Effector memory CD4-positive, alpha-beta T cell (primary cell): ENCODE data around the gene TIMP4.

Source experiments
- DNase-seq, 3 donors: peaks; one replicate each; pipeline ENCODE4 v3.0.0-alpha.2; 2020
- H3K27ac ChIP-seq: 2 replicates; pipeline ENCODE4 v1.7.0; 2013; ENCODE audit warnings: mild to moderate bottlenecking, low read length, moderate library complexity; ENCODE audit not compliant: insufficient read depth, poor library complexity, severe bottlenecking
- H3K27me3 ChIP-seq: replicated peaks from 2 replicates; pipeline ENCODE4 v1.7.0; 2013; ENCODE audit warnings: mild to moderate bottlenecking, low read length; ENCODE audit not compliant: insufficient read depth, control insufficient read depth, poor library complexity, severe bottlenecking
- H3K36me3 ChIP-seq: 2 replicates; pipeline ENCODE4 v1.7.0; 2013; ENCODE audit warnings: mild to moderate bottlenecking, low read length, moderate library complexity; ENCODE audit not compliant: control insufficient read depth, insufficient read depth
- H3K4me1 ChIP-seq: 2 replicates; pipeline ENCODE4 v1.7.0; 2013; ENCODE audit warnings: low read length, mild to moderate bottlenecking; ENCODE audit not compliant: control insufficient read depth, insufficient read depth, poor library complexity, severe bottlenecking
- H3K4me3 ChIP-seq: 2 replicates; pipeline ENCODE4 v1.7.0; 2013; ENCODE audit warnings: low read length, low read depth, mild to moderate bottlenecking; ENCODE audit not compliant: insufficient read depth, poor library complexity, severe bottlenecking
- H3K9me3 ChIP-seq: 2 replicates; pipeline ENCODE4 v1.7.0; 2013; ENCODE audit warnings: mild to moderate bottlenecking, low read length, moderate library complexity; ENCODE audit not compliant: control insufficient read depth
- total RNA-seq, 3 donors: gene quantifications; one replicate each; lab custom pipeline; 2026; lab: John Stamatoyannopoulos, UW

TIMP4 gene
- total RNA-seq = 0 reads per million in 3 donors

GRCh38 chr3:12158387-12159226 lies at the start of gene TIMP4:
Gene TIMP4 (minus strand): TSS chr3:12158912. CDS start chr3:12158840, 72 bp downstream.
- no peak for DNase-seq
- Histone ChIP-seq H3K4me3 (no peak within 1 kb of the TSS), H3K27me3 (no peaks in the 10 kb centered on the region), H3K36me3 (no peaks in the 10 kb centered on the region), H3K27ac (no peak within 1 kb of the TSS), H3K9me3 (no peaks in the 10 kb centered on the region), H3K4me1 (no peaks in the 10 kb centered on the region)

GRCh38 chr3:12205171-12205570 lies 46.5 kb upstream of the TIMP4 start:
- Histone ChIP-seq H3K4me1 (no peaks in the 10 kb centered on the region), H3K36me3 (no peaks in the 10 kb centered on the region), H3K27me3 (no peaks in the 10 kb centered on the region), H3K9me3 (no peaks in the 10 kb centered on the region), H3K4me3 (no peak overlapping the region), H3K27ac (no peak overlapping the region)
- no peak for DNase-seq

GRCh38 chr3:12201813-12202212 lies 43.1 kb upstream of the TIMP4 start:
- Histone ChIP-seq H3K9me3 (no peaks in the 10 kb centered on the region), H3K27ac (no peak overlapping the region), H3K36me3 (no peaks in the 10 kb centered on the region), H3K4me3 (no peak overlapping the region), H3K27me3 (no peaks in the 10 kb centered on the region), H3K4me1 (no peaks in the 10 kb centered on the region)
- no peak for DNase-seq

- no peak for DNase-seq
Observed at GRCh38 chr3:12198301-12198700, 39.6 kb upstream of the TIMP4 start.

GRCh38 chr3:12197475-12197874 lies 38.8 kb upstream of the TIMP4 start:
- Histone ChIP-seq H3K27me3 (no peaks in the 10 kb centered on the region), H3K4me1 (no peaks in the 10 kb centered on the region), H3K4me3 (no peak overlapping the region), H3K36me3 (no peaks in the 10 kb centered on the region), H3K9me3 (no peaks in the 10 kb centered on the region), H3K27ac (no peak overlapping the region)
- no peak for DNase-seq

More at GRCh38 chr3:12198301-12198700, 39.6 kb upstream of the TIMP4 start:
- Histone ChIP-seq H3K27me3 (no peaks in the 10 kb centered on the region), H3K4me1 (no peaks in the 10 kb centered on the region), H3K36me3 (no peaks in the 10 kb centered on the region), H3K9me3 (no peaks in the 10 kb centered on the region), H3K4me3 (no peak overlapping the region), H3K27ac (no peak overlapping the region)

GRCh38 chr3:12196684-12197083 lies 38.0 kb upstream of the TIMP4 start:
- Histone ChIP-seq H3K4me1 (no peaks in the 10 kb centered on the region), H3K4me3 (no peak overlapping the region), H3K27ac (no peak overlapping the region), H3K36me3 (no peaks in the 10 kb centered on the region), H3K27me3 (no peaks in the 10 kb centered on the region), H3K9me3 (no peaks in the 10 kb centered on the region)
- DNase-seq = no peak

- H3K4me3 ChIP-seq = no peak overlapping the region
- H3K9me3 ChIP-seq = no peaks in the 10 kb centered on the region
- H3K36me3 ChIP-seq = no peaks in the 10 kb centered on the region
- DNase-seq = no peak
- H3K4me1 ChIP-seq = no peaks in the 10 kb centered on the region
- no peak overlapping the region for H3K27ac ChIP-seq
- H3K27me3 ChIP-seq = no peaks in the 10 kb centered on the region
Observed at GRCh38 chr3:12195231-12195630, 36.5 kb upstream of the TIMP4 start.

GRCh38 chr3:12194669-12195161 lies 36.0 kb upstream of the TIMP4 start:
- Histone ChIP-seq H3K27me3 (no peaks in the 10 kb centered on the region), H3K4me1 (no peaks in the 10 kb centered on the region), H3K27ac (no peak overlapping the region), H3K9me3 (no peaks in the 10 kb centered on the region), H3K4me3 (no peak overlapping the region), H3K36me3 (no peaks in the 10 kb centered on the region)
- no peak for DNase-seq

GRCh38 chr3:12194209-12194608 lies 35.5 kb upstream of the TIMP4 start:
- Histone ChIP-seq H3K9me3 (no peaks in the 10 kb centered on the region), H3K27me3 (no peaks in the 10 kb centered on the region), H3K4me3 (no peak overlapping the region), H3K4me1 (no peaks in the 10 kb centered on the region), H3K27ac (no peak overlapping the region), H3K36me3 (no peaks in the 10 kb centered on the region)
- no peak for DNase-seq

GRCh38 chr3:12193485-12194165 lies 34.9 kb upstream of the TIMP4 start:
- H3K27ac ChIP-seq = no peak overlapping the region
- DNase-seq = no peak
- H3K36me3 ChIP-seq = no peaks in the 10 kb centered on the region
- no peaks in the 10 kb centered on the region for H3K9me3 ChIP-seq
- H3K4me3 ChIP-seq = no peak overlapping the region
- H3K4me1 ChIP-seq = no peaks in the 10 kb centered on the region
- H3K27me3 ChIP-seq = no peaks in the 10 kb centered on the region
